Measurements from ENCODE around the gene KLHL30.

The KLHL30 gene

GRCh38 chr2:238130111-238130695, 8.3 kb upstream of the KLHL30 start:
- no peak for DNase-seq (ENCODE audit: low read depth in 2 of 2)

- DNase-seq (ENCODE audit: low read depth in 2 of 2) = no peak
Observed at GRCh38 chr2:238130696-238131628, 7.5 kb upstream of the KLHL30 start.

GRCh38 chr2:238131761-238132462, 6.6 kb upstream of the KLHL30 start:
- no peak for DNase-seq (ENCODE audit: low read depth in 2 of 2)

DNA sequence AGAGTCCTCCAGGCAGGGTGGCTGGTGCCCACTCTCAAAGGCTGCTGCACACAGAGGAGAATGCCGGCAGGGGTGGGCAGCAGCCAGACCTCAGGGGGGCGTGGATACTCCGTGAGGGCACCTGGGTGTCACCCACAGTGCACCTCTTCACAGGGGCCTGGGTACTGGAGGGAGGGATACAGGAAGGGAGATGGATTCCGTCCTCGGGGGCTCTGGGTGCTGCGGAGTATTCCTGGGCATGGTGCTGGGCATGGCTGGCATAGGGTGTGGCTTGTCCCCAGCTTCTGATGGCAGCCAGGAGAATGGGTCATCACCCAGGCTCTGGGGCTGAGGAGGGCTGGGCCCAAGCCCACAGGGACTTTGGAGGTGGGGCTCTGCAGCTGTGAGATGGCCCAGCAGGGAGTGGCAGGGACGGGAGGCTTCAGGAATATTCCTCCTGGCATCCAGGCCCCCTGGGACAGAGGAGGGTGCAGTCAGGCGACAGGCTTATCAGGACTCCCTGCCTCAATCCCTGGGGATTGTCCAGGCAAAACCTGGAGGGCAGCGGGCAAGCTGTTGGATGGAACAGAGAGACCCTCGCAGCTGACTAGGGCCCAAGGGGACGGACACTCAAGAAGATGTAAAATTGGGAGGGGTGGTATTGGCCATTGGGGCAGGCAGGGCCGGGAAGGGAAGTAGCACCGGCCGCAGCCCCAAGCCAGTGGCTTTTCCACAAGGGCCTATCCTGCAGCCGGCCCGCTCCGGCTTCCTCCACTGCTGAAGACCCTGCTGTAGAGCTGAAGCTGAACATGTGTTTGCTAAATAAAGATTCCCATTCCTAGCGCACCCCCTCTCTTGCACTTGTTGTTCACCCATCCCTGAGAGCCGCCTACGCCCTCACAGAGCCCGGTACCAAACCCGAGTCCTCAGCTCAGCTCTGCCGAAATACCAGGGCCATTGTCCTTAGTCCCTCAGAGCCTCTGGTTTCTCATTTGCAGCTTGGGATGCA, 5.7 kb upstream of the KLHL30 start:
- DNase-seq (ENCODE audit: low read depth in 2 of 2) = no peak

DNA sequence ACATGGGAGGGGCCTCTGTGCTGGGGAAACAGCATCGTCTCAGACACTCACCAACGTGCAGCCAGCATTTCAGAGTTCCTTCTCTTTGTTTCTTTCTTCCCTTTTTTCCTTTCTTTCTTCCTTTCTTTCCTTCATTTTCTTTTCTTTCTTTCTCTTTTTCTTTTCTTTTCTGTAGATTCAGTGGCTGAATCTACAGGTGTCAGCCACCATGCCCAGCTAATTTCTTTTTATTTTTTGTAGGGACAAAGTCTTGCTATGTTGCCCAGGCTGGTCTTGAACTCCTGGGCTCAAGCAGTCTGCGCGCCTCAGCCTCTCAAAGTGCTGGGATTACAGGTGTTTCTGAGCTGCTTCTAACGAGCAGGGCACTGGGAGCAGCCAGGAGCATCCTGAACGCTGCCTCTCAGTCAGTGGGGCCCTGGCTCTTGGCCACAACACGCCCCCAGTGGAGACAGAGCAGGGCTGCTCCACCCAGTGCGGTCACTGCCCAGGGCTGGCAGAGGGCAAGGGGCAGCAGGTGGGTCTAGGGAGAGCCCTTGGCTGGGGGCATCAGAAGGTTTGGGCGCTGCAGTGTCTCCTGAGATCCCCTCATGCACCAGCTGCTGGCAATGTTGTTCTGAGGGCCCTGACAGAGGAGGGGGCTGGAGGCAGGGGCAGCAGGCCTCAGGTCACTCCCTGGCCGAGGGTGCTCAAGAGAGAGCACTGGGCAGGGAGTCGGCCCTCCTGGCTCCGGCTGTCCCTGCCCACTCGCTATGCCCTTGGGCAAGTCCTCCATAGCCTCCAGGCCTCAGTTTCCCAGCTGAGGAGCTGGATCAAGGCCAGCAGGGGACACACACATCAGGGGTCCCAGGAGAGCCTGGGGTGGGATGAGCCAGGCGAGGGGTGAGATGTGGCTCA, 4.7 kb upstream of the KLHL30 start:
- no peak for DNase-seq (ENCODE audit: low read depth in 2 of 2)

- DNase-seq (ENCODE audit: low read depth in 2 of 2) = no peak
Observed at GRCh38 chr2:238134393-238134785, 4.1 kb upstream of the KLHL30 start.

- DNase-seq (ENCODE audit: low read depth in 2 of 2) = no peak
Observed at GRCh38 chr2:238135601-238136150, 2.8 kb upstream of the KLHL30 start.

DNA sequence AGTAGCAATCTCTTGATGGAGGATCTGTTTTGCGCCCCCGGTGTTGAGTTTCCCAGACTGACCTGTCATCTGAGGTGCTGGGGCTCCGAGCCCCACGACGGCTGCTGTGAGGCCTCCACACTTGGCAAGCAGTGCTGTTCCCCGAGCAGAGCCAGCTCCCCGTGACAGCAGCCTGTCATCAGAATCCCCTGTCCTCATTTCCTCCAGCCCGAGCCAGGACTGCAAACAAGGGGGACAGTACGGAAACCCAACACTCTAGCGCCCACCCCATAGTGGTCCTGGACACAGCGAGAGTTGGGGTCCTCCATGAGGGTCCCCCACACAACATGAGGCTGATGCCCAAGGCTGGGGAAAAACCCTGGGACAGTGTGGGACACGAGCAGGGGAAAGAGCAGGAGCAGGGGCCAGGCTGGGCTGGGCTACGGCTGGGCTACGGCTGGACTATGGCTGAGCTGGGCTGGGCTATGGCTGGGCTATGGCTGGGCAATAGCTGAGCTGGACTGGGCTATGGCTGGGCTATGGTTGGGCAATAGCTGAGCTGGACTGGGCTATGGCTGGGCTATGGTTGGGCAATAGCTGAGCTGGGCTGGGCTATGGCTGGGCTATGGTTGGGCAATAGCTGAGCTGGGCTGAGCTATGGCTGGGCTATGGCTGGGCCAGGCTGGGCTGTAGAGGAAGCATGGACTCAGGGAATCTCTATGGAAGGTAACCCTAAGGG, 1.5 kb upstream of the KLHL30 start:
- DNase-seq (ENCODE audit: low read depth in 2 of 2) = no peak

GRCh38 chr2:238137885-238138284, 583 bp upstream of the KLHL30 start:
- no peak for DNase-seq (ENCODE audit: low read depth in 2 of 2)

GRCh38 chr2:238139196-238140039, 950 bp downstream of the KLHL30 start:
- DNase-seq (ENCODE audit: low read depth in 2 of 2) = no peak

DNA sequence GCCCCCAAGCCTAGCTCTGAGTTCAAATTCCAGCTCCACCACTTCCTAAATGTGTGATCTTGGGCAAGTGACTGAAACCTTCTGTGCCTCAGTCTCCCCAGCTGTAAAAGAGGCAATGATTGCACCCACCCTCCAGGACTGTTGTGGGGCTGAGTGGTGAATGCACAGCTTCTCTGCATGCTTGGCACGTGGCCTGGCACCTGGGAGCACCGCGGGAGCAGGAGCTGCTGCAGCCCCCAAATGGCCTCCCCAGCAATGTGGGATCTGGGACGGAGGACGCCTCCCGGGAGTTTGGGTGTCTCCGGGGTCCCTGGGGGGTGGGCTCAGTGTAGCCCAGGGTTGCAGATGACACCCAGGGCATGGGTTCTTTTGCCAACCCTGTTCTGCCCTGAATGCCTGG, 1.6 kb downstream of the KLHL30 start:
- DNase-seq (ENCODE audit: low read depth in 2 of 2) = no peak

DNA sequence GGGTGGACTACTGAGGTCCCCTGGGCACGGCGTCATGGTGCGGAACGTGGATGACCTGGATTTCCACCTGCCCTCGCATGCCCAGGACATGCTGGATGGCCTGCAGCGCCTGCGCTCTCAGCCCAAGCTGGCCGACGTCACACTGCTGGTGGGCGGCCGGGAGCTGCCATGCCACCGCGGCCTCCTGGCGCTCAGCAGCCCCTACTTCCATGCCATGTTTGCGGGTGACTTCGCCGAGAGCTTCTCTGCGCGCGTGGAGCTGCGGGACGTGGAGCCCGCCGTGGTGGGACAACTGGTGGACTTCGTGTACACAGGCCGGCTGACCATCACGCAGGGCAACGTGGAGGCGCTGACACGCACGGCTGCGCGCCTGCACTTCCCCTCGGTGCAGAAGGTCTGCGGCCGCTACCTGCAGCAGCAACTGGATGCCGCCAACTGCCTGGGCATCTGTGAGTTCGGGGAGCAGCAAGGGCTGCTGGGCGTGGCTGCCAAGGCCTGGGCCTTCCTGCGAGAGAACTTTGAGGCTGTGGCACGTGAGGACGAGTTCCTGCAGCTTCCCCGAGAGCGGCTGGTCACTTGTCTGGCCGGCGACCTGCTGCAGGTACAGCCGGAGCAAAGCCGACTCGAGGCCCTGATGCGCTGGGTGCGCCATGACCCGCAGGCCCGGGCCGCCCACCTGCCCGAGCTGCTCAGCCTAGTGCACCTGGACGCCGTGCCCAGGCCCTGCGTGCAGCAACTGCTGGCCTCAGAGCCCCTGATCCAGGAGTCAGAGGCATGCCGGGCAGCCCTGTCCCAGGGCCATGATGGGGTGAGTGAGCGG, 2.5 kb downstream of the KLHL30 start:
- no peak for DNase-seq (ENCODE audit: low read depth in 2 of 2)

GRCh38 chr2:238141541-238142318, 3.3 kb downstream of the KLHL30 start:
- no peak for DNase-seq (ENCODE audit: low read depth in 2 of 2)

GRCh38 chr2:238142382-238143205, 4.1 kb downstream of the KLHL30 start:
- DNase-seq (ENCODE audit: low read depth in 2 of 2) = no peak

DNA sequence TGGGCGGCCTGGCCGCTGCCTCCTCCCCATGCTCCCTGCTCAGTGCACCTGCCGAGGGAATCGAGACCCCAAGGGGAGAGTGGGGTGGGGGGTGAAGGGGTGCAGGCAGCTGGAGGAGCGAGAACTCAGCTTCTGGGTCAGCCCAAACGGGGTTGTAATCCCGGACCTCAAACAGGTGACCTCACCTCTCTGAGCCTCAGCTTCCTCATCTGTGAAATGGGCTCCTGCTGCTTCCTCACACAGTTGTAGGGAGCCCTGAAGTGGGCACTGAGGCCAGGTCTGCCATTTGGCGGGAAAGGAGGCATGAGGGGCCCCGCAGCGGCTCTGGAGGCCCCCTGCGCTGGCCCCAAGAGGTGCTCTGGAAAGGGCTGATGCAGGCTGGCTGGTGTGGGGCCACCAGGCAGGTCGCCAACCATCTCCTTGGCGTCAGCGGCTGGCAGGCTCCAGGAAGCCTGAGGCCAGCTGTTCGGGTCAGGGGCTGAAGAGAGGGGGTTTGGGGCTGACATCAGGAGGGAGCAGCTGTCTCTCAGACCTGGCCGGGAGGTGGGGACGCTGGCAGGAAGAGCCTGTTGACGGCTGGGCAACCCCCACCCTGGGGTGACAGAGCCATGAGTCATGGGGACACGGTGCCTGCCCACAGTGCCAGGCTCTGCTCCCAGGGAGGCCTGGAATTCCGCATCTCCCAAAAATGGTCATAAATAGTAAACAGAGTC, 4.9 kb downstream of the KLHL30 start:
- DNase-seq (ENCODE audit: low read depth in 2 of 2) = no peak

Data from fibroblast of skin of left biceps (primary cell).